ENCODE measurements around the gene LRRC8D. TPM values are rescaled to one million over a fixed set of nuclear protein-coding genes. Genes with fewer than 3 reads are reported as not detected.
"Not testable (repeated sequence)": the region's sequence is repeated elsewhere in the genome, so short reads cannot be mapped to it uniquely, and the experiment has no call there.

The LRRC8D gene
- 8.1 TPM for polyA plus RNA-seq (2012; ENCODE audit: missing spikeins)

DNA sequence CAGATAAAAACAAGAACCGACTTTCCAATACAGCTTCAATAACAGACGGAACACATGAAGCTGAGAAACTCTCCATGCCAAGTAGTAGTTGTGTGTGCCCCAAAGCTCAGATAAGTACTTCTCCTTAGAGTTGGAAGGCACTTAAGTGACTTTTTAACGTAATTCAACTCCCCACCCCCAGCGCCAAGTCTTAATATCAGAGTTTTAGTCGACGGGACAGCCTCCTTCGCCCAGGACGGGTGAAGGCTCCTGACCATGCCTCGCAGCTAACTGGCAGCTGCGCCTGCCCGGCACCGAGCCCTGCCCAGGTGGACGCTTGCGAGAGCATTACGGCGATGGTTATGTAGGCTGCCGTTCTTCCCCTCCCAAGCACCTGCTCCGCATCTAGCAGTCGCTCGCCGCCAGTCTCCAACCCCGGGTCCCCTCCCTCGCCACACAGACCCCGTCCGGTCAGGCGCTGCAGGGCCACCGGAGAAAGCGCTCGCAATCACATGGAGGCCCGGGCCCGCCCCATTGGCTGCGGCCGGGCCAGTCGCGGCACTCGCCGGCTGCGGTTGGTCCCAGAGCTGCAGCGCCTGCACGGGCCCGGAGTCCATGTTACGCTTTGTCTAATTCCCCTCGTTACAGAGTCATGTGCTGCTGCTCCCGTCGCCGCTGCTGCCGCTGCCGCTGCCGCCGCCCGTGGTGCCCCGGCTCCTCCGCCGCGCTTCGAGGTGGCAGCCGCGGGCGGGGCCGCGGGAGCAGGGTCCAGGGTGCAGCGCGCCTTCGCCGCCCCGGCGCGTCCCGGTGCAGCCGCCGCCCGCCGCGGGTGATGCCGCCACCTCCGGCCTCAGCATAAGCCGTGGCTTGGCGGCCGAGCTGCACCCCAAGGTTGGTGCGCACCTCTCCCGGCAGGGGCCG is at the start of gene LRRC8D:
Gene LRRC8D (plus strand): TSS at position 611 of the 900 bp plus-strand sequence. CDS start 112,037 bp downstream, outside the sequence.
- TF ChIP-seq POLR2AphosphoS5 (IDR thresholded peaks at IDR 0.05; ENCODE audit: low read depth, low read length) (0 out of 2 replicates have a peak, but pooled peaks have one; percentile 41), POLR2A (IDR thresholded peaks at IDR 0.05; ENCODE audit: low read depth, low read length) (peak; percentile 60; the same call in 1 of the 2 replicates), TAF1 (IDR thresholded peaks at IDR 0.05; ENCODE audit: borderline replicate concordance, low read depth, low read length) (no peak)
- DNase-seq (ENCODE audit: insufficient read length) (peak; percentile 72), FAIRE-seq (peak; percentile 91)

GRCh38 chr1:89771991-89772560 is 48.8 kb upstream of the LRRC8D start:
- TF ChIP-seq TAF1 (IDR thresholded peaks at IDR 0.05; ENCODE audit: borderline replicate concordance, low read depth, low read length) (no peak), POLR2A (IDR thresholded peaks at IDR 0.05; ENCODE audit: low read depth, low read length) (no peak), POLR2AphosphoS5 (IDR thresholded peaks at IDR 0.05; ENCODE audit: low read depth, low read length) (no peak)
- no peak for DNase-seq (ENCODE audit: insufficient read length)
- FAIRE-seq, result no peak

DNA sequence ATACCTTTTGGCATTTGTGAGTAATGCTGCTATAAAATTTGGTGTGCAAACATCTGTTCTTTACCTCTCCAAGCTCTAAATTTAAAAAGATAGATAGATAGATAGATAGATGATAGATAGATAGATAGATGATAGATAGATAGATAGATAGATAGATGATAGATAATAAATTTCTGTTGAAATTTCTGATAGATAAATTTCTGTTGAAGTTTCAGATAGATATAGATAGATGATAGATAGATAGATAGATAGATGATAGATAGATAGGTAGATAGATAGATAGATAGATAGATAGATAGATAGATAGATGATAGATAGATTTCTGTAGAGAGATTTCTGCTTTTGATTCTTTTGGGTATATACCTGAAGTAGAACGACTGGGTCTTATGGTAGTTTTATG is 44.7 kb upstream of the LRRC8D start:
- DNase-seq (ENCODE audit: insufficient read length); FAIRE-seq: not testable (repeated sequence)

- not testable (repeated sequence) for DNase-seq (ENCODE audit: insufficient read length); FAIRE-seq
Observed at GRCh38 chr1:89777271-89777670, 43.6 kb upstream of the LRRC8D start.

DNA sequence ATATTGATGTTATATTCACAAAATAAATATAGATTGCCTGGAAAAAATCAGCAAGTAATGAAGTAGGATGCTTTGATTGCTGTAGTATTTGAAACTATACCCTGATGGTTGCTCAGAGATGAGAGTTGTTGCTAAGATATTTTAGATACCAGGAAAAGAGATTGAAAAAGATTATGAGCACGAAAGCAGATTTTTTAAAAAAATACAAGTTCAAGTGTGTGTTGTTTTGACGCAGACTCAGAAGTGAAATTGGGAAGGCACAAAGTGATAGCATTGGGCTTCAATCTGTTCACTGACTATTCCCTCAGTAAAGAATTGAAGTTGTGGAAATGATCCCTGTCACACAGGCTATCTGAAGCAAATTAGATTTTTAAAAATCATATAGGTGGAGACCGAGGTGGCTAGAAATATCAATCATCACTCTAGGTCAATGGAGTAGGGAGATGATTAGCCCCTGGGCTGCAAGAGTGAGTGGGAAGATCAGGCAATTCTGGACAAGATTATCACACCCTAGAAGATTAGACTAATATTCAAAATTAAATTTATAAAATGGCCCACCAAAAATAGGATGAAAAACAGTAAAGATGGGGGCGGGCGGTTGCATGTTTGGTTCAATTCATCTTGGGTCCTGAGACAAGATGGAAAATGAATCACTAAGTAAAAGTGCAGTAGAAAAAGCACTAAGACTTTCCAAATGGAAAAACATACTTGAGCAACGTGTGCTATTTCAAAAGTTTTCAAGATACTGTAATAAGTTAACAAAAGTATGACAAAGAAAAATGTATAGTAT is 41.5 kb upstream of the LRRC8D start:
- DNase-seq (ENCODE audit: insufficient read length), result no peak
- no peak for FAIRE-seq
- no peak for TF ChIP-seq POLR2A (IDR thresholded peaks at IDR 0.05; ENCODE audit: low read depth, low read length)
- no peak for TF ChIP-seq POLR2AphosphoS5 (IDR thresholded peaks at IDR 0.05; ENCODE audit: low read depth, low read length)
- no peak for TF ChIP-seq TAF1 (IDR thresholded peaks at IDR 0.05; ENCODE audit: borderline replicate concordance, low read depth, low read length)

DNA sequence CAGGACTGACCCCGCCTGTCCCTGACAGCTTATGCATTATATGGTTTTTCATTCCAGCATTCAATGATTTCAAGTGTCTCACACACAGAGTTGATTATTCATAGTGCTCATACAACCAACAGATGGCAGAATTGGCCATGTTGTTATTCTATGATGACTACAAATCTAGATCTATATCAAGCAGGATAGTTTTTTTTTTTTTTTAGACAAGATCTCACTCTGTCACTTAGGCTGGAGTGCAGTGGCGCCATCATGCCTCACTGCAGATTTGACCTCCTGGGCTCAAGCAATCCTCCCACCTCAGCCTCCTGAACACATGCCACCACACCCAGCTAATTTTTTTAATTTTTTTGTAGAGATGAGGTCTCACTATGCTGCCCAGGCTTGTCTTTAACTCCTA is 40.1 kb upstream of the LRRC8D start:
- TF ChIP-seq POLR2AphosphoS5 (IDR thresholded peaks at IDR 0.05; ENCODE audit: low read depth, low read length) (no peak), TAF1 (IDR thresholded peaks at IDR 0.05; ENCODE audit: borderline replicate concordance, low read depth, low read length) (no peak), POLR2A (IDR thresholded peaks at IDR 0.05; ENCODE audit: low read depth, low read length) (no peak)
- peak; percentile 78 for FAIRE-seq
- DNase-seq (ENCODE audit: insufficient read length), result no peak

- FAIRE-seq (peak; percentile 72), DNase-seq (ENCODE audit: insufficient read length) (no peak)
- no peak for TF ChIP-seq TAF1 (IDR thresholded peaks at IDR 0.05; ENCODE audit: borderline replicate concordance, low read depth, low read length)
- TF ChIP-seq POLR2A (IDR thresholded peaks at IDR 0.05; ENCODE audit: low read depth, low read length), result no peak
- no peak for TF ChIP-seq POLR2AphosphoS5 (IDR thresholded peaks at IDR 0.05; ENCODE audit: low read depth, low read length)
Observed at GRCh38 chr1:89781494-89782126, 39.2 kb upstream of the LRRC8D start.

- no peak for DNase-seq (ENCODE audit: insufficient read length)
- FAIRE-seq, result no peak
- TF ChIP-seq TAF1 (IDR thresholded peaks at IDR 0.05; ENCODE audit: borderline replicate concordance, low read depth, low read length) (no peak), POLR2AphosphoS5 (IDR thresholded peaks at IDR 0.05; ENCODE audit: low read depth, low read length) (no peak), POLR2A (IDR thresholded peaks at IDR 0.05; ENCODE audit: low read depth, low read length) (no peak)
Observed at GRCh38 chr1:89786628-89787214, 34.1 kb upstream of the LRRC8D start.

GRCh38 chr1:89790592-89790991 is 30.2 kb upstream of the LRRC8D start:
- no peak for FAIRE-seq
- DNase-seq (ENCODE audit: insufficient read length), result no peak
- TF ChIP-seq POLR2AphosphoS5 (IDR thresholded peaks at IDR 0.05; ENCODE audit: low read depth, low read length) (no peak), TAF1 (IDR thresholded peaks at IDR 0.05; ENCODE audit: borderline replicate concordance, low read depth, low read length) (no peak), POLR2A (IDR thresholded peaks at IDR 0.05; ENCODE audit: low read depth, low read length) (no peak)

DNA sequence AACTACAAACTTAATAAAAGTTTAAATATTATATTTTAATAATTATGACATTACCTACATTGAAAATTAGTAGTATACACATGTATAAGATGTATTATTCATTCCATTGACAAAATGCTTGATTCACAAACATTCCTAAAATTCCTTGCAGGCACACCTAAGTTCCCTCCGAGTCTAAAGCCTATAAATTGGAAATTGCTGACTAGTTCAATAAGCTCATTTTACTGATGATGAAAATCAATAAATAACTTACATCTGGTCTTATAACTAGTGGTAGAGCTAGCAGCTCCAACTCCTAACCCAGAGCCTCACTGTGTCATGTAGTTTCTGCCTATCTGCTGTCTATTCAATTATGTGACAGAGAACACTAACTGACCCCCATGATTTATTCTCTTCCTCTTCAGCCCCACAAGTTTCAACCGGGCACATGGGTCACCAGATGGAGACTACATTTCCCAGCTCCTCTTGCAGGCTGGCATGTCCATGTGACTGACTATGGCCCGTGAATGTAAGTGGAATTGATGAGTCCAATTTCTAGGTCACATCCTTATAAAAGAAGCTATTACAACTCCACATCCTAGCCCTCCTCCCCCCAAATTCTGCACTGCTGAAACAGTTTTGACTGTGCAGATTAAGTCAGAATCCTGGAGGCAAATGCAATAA is 29.6 kb upstream of the LRRC8D start:
- no peak for TF ChIP-seq POLR2A (IDR thresholded peaks at IDR 0.05; ENCODE audit: low read depth, low read length)
- no peak for TF ChIP-seq TAF1 (IDR thresholded peaks at IDR 0.05; ENCODE audit: borderline replicate concordance, low read depth, low read length)
- no peak for TF ChIP-seq POLR2AphosphoS5 (IDR thresholded peaks at IDR 0.05; ENCODE audit: low read depth, low read length)
- DNase-seq (ENCODE audit: insufficient read length) (no peak), FAIRE-seq (no peak)

Measured in GM12892 (cell line).